ENCODE measurements around the gene NPIPA5.
"Not testable (repeated sequence)": the region's sequence is repeated elsewhere in the genome, so short reads cannot be mapped to it uniquely, and the experiment has no call there.

The NPIPA5 gene

GRCh38 chr16:15418206-15418605 lies 40.1 kb upstream of the NPIPA5 start:
- Histone ChIP-seq H3K4me1 (no peaks in the 10 kb centered on the region), H3K36me3 (no peaks in the 10 kb centered on the region), H3K9me3 (no peaks in the 10 kb centered on the region), H3K27ac (no peak overlapping the region), H3K27me3 (no peaks in the 10 kb centered on the region), H3K4me3 (no peak overlapping the region)
- DNase-seq: no peak
- TF ChIP-seq CTCF (IDR thresholded peaks at IDR 0.05): no peak
- intact Hi-C loops (cut with DNase I; ENCODE audit: low total_unique reads): no loop called here

GRCh38 chr16:15417197-15417596 lies 39.1 kb upstream of the NPIPA5 start:
- Histone ChIP-seq H3K27me3 (no peaks in the 10 kb centered on the region), H3K4me1 (no peaks in the 10 kb centered on the region), H3K36me3 (no peaks in the 10 kb centered on the region), H3K4me3 (no peak overlapping the region), H3K9me3 (no peaks in the 10 kb centered on the region), H3K27ac (no peak overlapping the region)
- intact Hi-C loops (cut with DNase I; ENCODE audit: low total_unique reads): no loop called here
- no peak for DNase-seq
- TF ChIP-seq CTCF (IDR thresholded peaks at IDR 0.05): no peak

- no peak for TF ChIP-seq CTCF (IDR thresholded peaks at IDR 0.05)
- Histone ChIP-seq H3K27ac (no peak overlapping the region), H3K4me1 (no peaks in the 10 kb centered on the region), H3K27me3 (no peaks in the 10 kb centered on the region), H3K4me3 (no peak overlapping the region), H3K36me3 (no peaks in the 10 kb centered on the region), H3K9me3 (no peaks in the 10 kb centered on the region)
- no peak for DNase-seq
- intact Hi-C loops (cut with DNase I; ENCODE audit: low total_unique reads): no loop called here
Observed at GRCh38 chr16:15415511-15415985, 37.5 kb upstream of the NPIPA5 start.

GRCh38 chr16:15409476-15409875 lies 31.4 kb upstream of the NPIPA5 start:
- H3K36me3 ChIP-seq: peaks cover 0 to 12% (median 0%) of the 10 kb centered on the region in 3 donors
- H3K4me3 ChIP-seq; H3K9me3 ChIP-seq; H3K27me3 ChIP-seq; H3K4me1 ChIP-seq; DNase-seq; intact Hi-C loops (cut with DNase I; ENCODE audit: low total_unique reads); H3K27ac ChIP-seq: not testable (repeated sequence)

- H3K9me3 ChIP-seq; intact Hi-C loops (cut with DNase I; ENCODE audit: low total_unique reads); H3K4me3 ChIP-seq; H3K4me1 ChIP-seq; H3K27me3 ChIP-seq; H3K27ac ChIP-seq; DNase-seq: not testable (repeated sequence)
- peaks cover 0 to 20% (median under 1%) of the 10 kb centered on the region in 3 donors for H3K36me3 ChIP-seq
Observed at GRCh38 chr16:15407756-15408155, 29.7 kb upstream of the NPIPA5 start.

- Histone ChIP-seq H3K4me3 (no peak overlapping the region), H3K36me3 (peaks cover 0 to 35% (median 15%) of the 10 kb centered on the region in 3 donors), H3K27ac (no peak overlapping the region), H3K27me3 (no peaks in the 10 kb centered on the region), H3K4me1 (no peaks in the 10 kb centered on the region), H3K9me3 (no peaks in the 10 kb centered on the region)
- intact Hi-C loops (cut with DNase I; ENCODE audit: low total_unique reads): loop anchor here (5.0 kb wide), 1 partner anchor 48 kb away; no protein-coding TSS in a partner anchor
- TF ChIP-seq CTCF (IDR thresholded peaks at IDR 0.05): no peak
- DNase-seq: peak; percentile 65
Observed at GRCh38 chr16:15404792-15405191, 26.7 kb upstream of the NPIPA5 start.

GRCh38 chr16:15404091-15404490 lies 26.0 kb upstream of the NPIPA5 start:
- H3K4me1 ChIP-seq: not testable (repeated sequence)

More at GRCh38 chr16:15404091-15404490, 26.0 kb upstream of the NPIPA5 start:
- H3K9me3 ChIP-seq, H3K27ac ChIP-seq, H3K4me3 ChIP-seq, H3K27me3 ChIP-seq, DNase-seq: not testable (repeated sequence)
- peaks cover 0 to 29% (median 15%) of the 10 kb centered on the region in 3 donors for H3K36me3 ChIP-seq
- intact Hi-C loops (cut with DNase I; ENCODE audit: low total_unique reads): loop anchor here (5.0 kb wide), 1 partner anchor 48 kb away; no protein-coding TSS in a partner anchor
